ENCODE results near the gene SLC22A23.

Gene SLC22A23

GRCh38 chr6:3351829-3352524, 104.9 kb downstream of the SLC22A23 start:
- no peak for DNase-seq (ENCODE audit: low spot score)

GRCh38 chr6:3351105-3351676, 105.7 kb downstream of the SLC22A23 start:
- DNase-seq (ENCODE audit: low spot score) = no peak

GRCh38 chr6:3350252-3350796, 106.5 kb downstream of the SLC22A23 start:
- no peak for DNase-seq (ENCODE audit: low spot score)

GRCh38 chr6:3349388-3350251, 107.2 kb downstream of the SLC22A23 start:
- DNase-seq (ENCODE audit: low spot score) = no peak

- DNase-seq (ENCODE audit: low spot score) = no peak
Measured at GRCh38 chr6:3348821-3349220, 108.0 kb downstream of the SLC22A23 start.

GRCh38 chr6:3347826-3348225, 109.0 kb downstream of the SLC22A23 start:
- no peak for DNase-seq (ENCODE audit: low spot score)

GRCh38 chr6:3347247-3347646, 109.6 kb downstream of the SLC22A23 start:
- no peak for DNase-seq (ENCODE audit: low spot score)

GRCh38 chr6:3346476-3346875, 110.4 kb downstream of the SLC22A23 start:
- no peak for DNase-seq (ENCODE audit: low spot score)

GRCh38 chr6:3345836-3346235, 111.0 kb downstream of the SLC22A23 start:
- DNase-seq (ENCODE audit: low spot score) = no peak

- DNase-seq (ENCODE audit: low spot score) = no peak
Measured at GRCh38 chr6:3343089-3343883, 113.6 kb downstream of the SLC22A23 start.

GRCh38 chr6:3341467-3341866, 115.4 kb downstream of the SLC22A23 start:
- DNase-seq (ENCODE audit: low spot score) = peak; percentile 89

GRCh38 chr6:3340894-3341293, 116.0 kb downstream of the SLC22A23 start:
- peak; percentile 48 for DNase-seq (ENCODE audit: low spot score)

- DNase-seq (ENCODE audit: low spot score) = peak; percentile 45
Measured at GRCh38 chr6:3340358-3340802, 116.5 kb downstream of the SLC22A23 start.

- no peak for DNase-seq (ENCODE audit: low spot score)
Measured at GRCh38 chr6:3339811-3340210, 117.0 kb downstream of the SLC22A23 start.

- peak; percentile 27 for DNase-seq (ENCODE audit: low spot score)
Measured at GRCh38 chr6:3337521-3338350, 119.1 kb downstream of the SLC22A23 start.

GRCh38 chr6:3336859-3337515, 119.9 kb downstream of the SLC22A23 start:
- DNase-seq (ENCODE audit: low spot score) = no peak

- DNase-seq (ENCODE audit: low spot score) = no peak
Measured at GRCh38 chr6:3336066-3336786, 120.6 kb downstream of the SLC22A23 start.

GRCh38 chr6:3335169-3335568, 121.7 kb downstream of the SLC22A23 start:
- DNase-seq (ENCODE audit: low spot score) = no peak

- no peak for DNase-seq (ENCODE audit: low spot score)
Measured at GRCh38 chr6:3334555-3334954, 122.3 kb downstream of the SLC22A23 start.

- no peak for DNase-seq (ENCODE audit: low spot score)
Measured at GRCh38 chr6:3333263-3333662, 123.6 kb downstream of the SLC22A23 start.
